Stimulated activated CD4-positive, alpha-beta T cell treated with anti-CD3 and anti-CD28 coated beads, Interleukin-4, amount 100 ng/mL, for 1 hour (primary cell): ENCODE data around the gene IFIT1.
"Not testable (repeated sequence)": the region's sequence is repeated elsewhere in the genome, so short reads cannot be mapped to it uniquely, and the experiment has no call there.

Experiments used
- DNase-seq: peaks from one replicate; pipeline ENCODE4 v3.0.0-alpha.2; 2020

IFIT1 gene

DNA sequence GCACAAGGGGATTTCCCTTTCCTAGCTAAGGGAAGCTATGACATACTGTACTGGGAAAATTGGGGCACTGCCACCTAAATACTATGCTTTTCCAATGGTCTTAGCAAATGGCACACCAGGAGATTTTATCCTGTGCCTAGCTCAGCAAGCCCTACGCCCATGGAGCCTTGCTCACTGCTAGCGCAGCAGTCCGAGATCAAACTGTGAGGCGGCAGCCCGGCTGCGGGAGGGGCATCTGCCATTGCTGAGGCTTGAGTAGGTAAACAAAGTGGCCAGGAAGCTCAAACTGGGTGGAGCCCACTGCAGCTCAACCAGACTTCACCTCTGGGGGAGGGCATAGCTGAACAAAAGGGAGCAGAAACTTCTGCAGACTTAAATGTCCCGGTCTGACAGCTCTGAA, 52.4 kb downstream of the IFIT1 start:
- DNase-seq = not testable (repeated sequence)

DNA sequence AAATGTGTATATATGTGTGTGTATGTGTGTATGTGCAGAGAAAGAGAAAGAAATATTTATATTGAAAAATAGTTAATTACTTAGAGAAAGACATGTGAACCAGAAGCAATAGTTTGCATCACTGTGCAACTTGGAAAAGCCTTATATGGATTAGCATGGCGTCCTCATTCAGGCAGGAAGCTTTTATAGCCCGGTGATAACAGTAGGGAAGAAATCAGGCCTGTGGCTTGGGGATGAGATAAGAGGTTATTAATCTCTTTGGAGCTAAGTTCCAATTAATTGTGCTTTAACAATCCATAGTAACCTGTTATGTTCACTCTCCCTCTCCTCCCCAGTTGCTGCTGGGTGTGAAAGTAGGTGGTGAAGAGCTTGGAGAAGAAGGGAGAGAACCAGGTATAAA, 58.5 kb downstream of the IFIT1 start:
- no peak for DNase-seq

- no peak for DNase-seq
These were observed 59.8 kb downstream of the IFIT1 start for GRCh38 chr10:89452193-89452592.

DNA sequence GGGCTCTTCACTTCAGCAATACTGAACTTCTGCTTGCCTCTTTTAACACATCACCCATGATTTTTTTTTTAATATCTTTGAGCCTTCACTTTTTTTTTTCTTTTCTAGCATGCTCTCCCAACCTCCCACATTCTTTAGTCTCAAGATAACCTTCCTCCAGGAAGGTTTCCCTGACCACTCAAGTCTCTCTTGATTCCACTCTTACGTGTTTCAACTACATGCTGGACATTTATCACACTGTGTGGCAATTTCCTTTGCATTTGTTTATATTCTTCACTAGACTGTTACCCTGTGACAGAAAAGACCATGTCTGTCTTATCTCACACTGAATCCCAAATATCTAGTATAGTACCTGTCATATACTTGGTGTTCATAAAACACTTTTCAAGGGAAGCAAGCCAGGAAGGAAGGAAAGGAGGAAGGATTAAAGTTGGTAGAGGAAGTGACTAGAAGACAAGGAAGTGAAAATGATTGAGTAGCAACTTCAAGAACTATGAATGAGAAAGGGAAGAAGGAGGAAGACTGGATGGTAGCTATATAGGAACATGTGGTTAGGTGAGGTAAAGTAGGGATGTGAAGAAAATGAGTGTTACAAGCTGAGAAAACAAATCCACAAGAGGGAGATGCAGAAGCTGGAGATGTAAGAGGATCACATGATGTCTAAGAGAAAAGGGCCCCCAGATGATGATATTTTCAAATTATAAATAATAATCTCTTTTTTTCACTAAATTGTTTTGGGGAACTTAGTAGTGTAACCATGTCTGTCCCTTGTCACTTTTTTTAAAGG, 62.3 kb downstream of the IFIT1 start:
- no peak for DNase-seq
